ENCODE results near the gene UBXN6.

Gene UBXN6

DNA sequence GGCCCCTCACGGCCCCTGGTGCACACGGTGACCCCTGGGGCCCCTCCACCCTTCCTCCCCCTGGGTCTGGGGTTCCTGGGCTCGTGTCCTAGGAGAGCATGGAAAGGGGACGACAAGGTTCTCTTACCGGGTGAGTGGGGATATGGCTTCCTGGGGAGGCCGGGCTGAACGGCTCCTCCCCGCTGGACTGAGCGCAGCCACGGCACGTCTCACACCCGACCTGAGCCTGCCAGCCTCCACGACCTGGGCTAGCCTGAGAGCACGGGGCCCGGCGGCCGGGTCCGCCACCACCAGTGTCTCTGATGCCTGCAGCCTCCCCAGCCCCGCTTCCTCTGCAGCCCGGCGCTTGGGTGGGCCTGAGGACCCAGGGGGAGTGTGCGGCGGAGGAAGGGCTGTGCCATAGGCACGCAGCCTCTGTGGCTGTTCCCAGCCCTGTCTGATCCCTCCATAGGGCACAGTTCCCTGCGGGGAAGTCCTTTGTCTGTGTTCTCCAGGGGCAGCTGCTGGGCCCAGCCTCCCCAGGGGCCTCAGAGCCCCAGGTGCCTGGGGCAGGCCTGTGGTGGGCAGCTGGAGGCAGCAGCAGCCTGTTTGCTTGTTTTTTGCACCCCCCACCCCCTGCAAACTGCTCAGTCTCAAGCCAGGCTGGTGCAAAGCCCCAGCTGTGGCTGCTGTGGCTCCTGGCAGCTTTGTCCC, 45.7 kb upstream of the UBXN6 start:
- TF ChIP-seq TAF1 (IDR thresholded peaks at IDR 0.05; ENCODE audit: low read depth) (no peak), FOXM1 (IDR thresholded peaks at IDR 0.05; ENCODE audit: borderline replicate concordance, low read depth) (no peak), YY1 (IDR thresholded peaks at IDR 0.05; ENCODE audit: low read depth) (no peak), TCF12 (IDR thresholded peaks at IDR 0.05; ENCODE audit: low read depth) (no peak), CREB1 (IDR thresholded peaks at IDR 0.05; ENCODE audit: low read depth) (no peak)
- TF ChIP-seq, protein P1, sequence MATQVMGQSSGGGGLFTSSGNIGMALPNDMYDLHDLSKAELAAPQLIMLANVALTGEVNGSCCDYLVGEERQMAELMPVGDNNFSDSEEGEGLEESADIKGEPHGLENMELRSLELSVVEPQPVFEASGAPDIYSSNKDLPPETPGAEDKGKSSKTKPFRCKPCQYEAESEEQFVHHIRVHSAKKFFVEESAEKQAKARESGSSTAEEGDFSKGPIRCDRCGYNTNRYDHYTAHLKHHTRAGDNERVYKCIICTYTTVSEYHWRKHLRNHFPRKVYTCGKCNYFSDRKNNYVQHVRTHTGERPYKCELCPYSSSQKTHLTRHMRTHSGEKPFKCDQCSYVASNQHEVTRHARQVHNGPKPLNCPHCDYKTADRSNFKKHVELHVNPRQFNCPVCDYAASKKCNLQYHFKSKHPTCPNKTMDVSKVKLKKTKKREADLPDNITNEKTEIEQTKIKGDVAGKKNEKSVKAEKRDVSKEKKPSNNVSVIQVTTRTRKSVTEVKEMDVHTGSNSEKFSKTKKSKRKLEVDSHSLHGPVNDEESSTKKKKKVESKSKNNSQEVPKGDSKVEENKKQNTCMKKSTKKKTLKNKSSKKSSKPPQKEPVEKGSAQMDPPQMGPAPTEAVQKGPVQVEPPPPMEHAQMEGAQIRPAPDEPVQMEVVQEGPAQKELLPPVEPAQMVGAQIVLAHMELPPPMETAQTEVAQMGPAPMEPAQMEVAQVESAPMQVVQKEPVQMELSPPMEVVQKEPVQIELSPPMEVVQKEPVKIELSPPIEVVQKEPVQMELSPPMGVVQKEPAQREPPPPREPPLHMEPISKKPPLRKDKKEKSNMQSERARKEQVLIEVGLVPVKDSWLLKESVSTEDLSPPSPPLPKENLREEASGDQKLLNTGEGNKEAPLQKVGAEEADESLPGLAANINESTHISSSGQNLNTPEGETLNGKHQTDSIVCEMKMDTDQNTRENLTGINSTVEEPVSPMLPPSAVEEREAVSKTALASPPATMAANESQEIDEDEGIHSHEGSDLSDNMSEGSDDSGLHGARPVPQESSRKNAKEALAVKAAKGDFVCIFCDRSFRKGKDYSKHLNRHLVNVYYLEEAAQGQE (IDR thresholded peaks at IDR 0.05; ENCODE audit: low read depth): no peak

DNA sequence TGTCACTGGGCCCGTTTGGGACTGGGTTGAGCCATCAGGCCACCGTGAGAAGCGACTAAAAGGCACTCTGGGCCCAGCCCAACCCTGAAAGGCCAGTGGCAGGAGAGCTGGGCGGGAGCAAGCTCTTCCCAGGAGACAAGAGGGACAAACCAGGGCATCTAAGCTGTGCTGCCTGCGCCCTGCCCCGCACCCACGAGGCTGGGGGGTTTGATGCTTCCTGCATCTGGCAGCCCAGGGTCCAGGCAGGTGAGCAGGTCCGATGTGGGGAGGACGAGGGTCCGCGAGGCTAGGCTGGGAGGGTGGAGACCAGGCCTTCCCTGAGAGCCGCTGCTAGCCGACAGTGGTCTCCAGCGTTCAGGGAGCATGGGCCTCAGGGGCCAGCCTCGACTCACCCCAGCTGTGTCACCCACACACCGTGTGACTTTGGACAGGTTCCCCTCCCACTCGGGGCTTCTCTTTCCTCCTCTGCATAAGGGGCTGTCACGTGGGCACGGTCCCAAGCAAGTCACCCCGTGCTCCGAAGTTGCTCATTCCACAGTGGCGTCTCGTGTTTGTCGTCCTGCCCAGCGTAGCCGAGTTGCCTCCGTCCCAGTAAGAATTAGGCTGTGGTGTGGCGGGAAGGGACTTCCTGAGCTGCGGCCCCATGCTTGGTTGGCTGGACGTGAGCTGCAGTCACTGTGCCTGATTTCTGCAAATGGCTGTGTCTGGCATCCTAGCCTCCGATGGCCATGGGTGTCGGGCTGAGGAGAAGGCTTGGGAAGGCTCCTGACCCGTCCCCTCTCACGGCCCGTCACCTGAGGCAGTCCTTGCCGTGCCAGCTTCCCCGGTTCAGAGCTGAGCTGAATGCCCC, 44.9 kb upstream of the UBXN6 start:
- TF ChIP-seq TEAD4 (IDR thresholded peaks at IDR 0.05) (no peak), CREB1 (IDR thresholded peaks at IDR 0.05; ENCODE audit: low read depth) (no peak), NFIC (IDR thresholded peaks at IDR 0.05) (no peak), EP300 (IDR thresholded peaks at IDR 0.05; ENCODE audit: borderline replicate concordance) (no peak), CEBPB (IDR thresholded peaks at IDR 0.05) (no peak), TCF12 (IDR thresholded peaks at IDR 0.05; ENCODE audit: low read depth) (no peak), FOXM1 (IDR thresholded peaks at IDR 0.05; ENCODE audit: borderline replicate concordance, low read depth) (no peak), EGR1 (IDR thresholded peaks at IDR 0.05) (no peak)
- TF ChIP-seq, protein P1 (IDR thresholded peaks at IDR 0.05; ENCODE audit: low read depth): no peak
- TF ChIP-seq, protein P2, sequence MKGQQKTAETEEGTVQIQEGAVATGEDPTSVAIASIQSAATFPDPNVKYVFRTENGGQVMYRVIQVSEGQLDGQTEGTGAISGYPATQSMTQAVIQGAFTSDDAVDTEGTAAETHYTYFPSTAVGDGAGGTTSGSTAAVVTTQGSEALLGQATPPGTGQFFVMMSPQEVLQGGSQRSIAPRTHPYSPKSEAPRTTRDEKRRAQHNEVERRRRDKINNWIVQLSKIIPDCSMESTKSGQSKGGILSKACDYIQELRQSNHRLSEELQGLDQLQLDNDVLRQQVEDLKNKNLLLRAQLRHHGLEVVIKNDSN (IDR thresholded peaks at IDR 0.05): no peak

DNA sequence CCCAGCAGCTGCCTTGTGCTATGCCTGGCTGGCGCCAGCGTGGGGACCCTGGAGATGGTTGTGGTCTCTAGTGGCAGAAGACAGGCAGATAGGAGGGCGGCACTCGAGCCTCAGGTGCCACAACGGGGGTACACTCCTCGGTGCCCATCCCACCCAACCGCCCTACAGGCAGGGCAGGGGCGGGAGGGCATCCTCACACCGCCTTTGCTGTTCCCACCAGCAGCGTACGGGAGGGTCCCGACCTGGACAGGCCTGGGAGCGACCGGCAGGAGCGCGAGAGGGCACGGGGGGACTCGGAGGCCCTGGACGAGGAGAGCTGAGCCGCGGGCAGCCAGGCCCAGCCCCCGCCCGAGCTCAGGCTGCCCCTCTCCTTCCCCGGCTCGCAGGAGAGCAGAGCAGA, 44.1 kb upstream of the UBXN6 start:
- TF ChIP-seq EGR1 (IDR thresholded peaks at IDR 0.05): no peak
- no peak for TF ChIP-seq YY1 (IDR thresholded peaks at IDR 0.05; ENCODE audit: low read depth)
- TF ChIP-seq NFIC (IDR thresholded peaks at IDR 0.05): no peak
- TF ChIP-seq, protein P2 (IDR thresholded peaks at IDR 0.05): no peak
- no peak for TF ChIP-seq TEAD4 (IDR thresholded peaks at IDR 0.05)
- TF ChIP-seq, protein P1 (IDR thresholded peaks at IDR 0.05; ENCODE audit: low read depth): no peak
- TF ChIP-seq EP300 (IDR thresholded peaks at IDR 0.05; ENCODE audit: borderline replicate concordance): no peak
- TF ChIP-seq CREB1 (IDR thresholded peaks at IDR 0.05; ENCODE audit: low read depth): no peak
- TF ChIP-seq FOXM1 (IDR thresholded peaks at IDR 0.05; ENCODE audit: borderline replicate concordance, low read depth): no peak
- TF ChIP-seq, protein P3, sequence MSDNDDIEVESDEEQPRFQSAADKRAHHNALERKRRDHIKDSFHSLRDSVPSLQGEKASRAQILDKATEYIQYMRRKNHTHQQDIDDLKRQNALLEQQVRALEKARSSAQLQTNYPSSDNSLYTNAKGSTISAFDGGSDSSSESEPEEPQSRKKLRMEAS (IDR thresholded peaks at IDR 0.05): no peak
- TF ChIP-seq TAF1 (IDR thresholded peaks at IDR 0.05; ENCODE audit: low read depth): no peak
- TF ChIP-seq CEBPB (IDR thresholded peaks at IDR 0.05): no peak
- no peak for TF ChIP-seq TCF12 (IDR thresholded peaks at IDR 0.05; ENCODE audit: low read depth)
- TF ChIP-seq ZBTB7A (IDR thresholded peaks at IDR 0.05; ENCODE audit: low read depth): no peak
- no peak for TF ChIP-seq RAD21 (IDR thresholded peaks at IDR 0.05; ENCODE audit: low read depth)
